Gastroesophageal sphincter (tissue), 3 donors: ENCODE data around the gene EMC10.

Source experiments
- CTCF ChIP-seq, 4 experiments: fragments of 200-600 bp in 2 of 4; fragments of 450-650 bp in 2 of 4; sonication (generic) in 1 of 4; IDR thresholded peaks; one replicate each; pipeline ENCODE4 v1.5.1; 2017 to 2019; ENCODE audit warnings: antibody characterized with exemption in 4 of 4, mild to moderate bottlenecking in 2 of 4, moderate library complexity in 2 of 4
- POLR2A ChIP-seq, 2 donors: fragments of 450-650 bp; IDR thresholded peaks; one replicate each; pipeline ENCODE4 v1.6.1; 2017; ENCODE audit warnings: antibody characterized with exemption in 2 of 2, mild to moderate bottlenecking in 2 of 2, moderate library complexity in 1 of 2
- POLR2AphosphoS5 ChIP-seq: sonication (generic); formaldehyde crosslinking; IDR thresholded peaks from one replicate; pipeline ENCODE4 v1.6.1; 2017; ENCODE audit warnings: antibody characterized with exemption

- TF ChIP-seq POLR2A (IDR thresholded peaks at IDR 0.05) (no peak), CTCF (IDR thresholded peaks at IDR 0.05) (no peak), POLR2AphosphoS5 (no peak)
Measured at GRCh38 chr19:50507376-50507775, 31.1 kb downstream of the EMC10 start.
